T-helper 2 cell (primary cell): ENCODE results near the gene TMEM134.
A peak's percentile ranks its signal among the peaks of the same experiment; 100 is the strongest.
"Not testable (repeated sequence)": the region's sequence is repeated elsewhere in the genome, so short reads cannot be mapped to it uniquely, and the experiment has no call there.

Experiments
- DNase-seq, 5 experiments: peaks; one replicate each; pipeline versions ENCODE4 v3.0.0 to v3.0.0-alpha.2; 2012 to 2022
- total RNA-seq, 2 donors: gene quantifications; one replicate each; lab custom pipeline; 2026; lab: John Stamatoyannopoulos, UW

Gene TMEM134
- total RNA-seq = 13.1 to 22.0 reads per million in 2 donors

DNA sequence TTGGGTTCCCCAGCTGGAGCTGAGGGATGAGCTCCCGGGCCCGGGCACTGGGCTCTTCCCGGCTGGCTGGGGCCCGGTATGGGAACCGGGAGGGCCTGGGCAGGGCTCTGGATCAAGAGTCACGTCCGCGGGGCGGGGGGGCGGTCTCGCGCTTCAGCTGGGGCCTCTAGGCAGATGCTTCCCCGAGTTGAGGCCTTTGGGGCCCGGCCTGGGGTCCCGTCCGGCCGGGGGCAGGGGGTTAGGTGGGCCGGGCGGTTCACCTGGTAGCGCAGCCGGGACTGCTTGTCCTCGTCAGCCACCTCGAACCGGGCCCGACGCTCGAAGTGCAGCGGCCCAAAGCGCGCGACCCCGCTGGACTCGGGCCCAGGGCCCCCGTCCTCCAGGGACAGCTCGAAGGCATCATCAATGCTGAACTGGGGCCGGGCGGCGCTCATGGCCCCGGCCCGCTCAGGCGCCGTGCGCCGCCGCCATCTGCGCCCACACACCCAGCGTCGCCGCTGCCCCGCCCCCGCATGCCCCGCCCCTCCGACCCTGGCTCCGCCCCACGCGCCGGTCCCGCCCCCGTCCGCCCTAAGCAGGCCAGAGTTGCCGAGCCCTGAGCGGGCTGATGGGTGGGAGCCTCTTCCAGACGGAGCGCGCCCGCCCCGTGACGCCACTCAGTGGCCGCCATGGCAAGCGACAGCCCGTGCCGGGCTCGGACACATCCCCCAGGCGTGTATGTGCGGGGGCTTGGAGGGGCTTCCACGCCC, at the start of gene TMEM134:
Gene TMEM134, minus strand, starts transcription at position 493 of the 749 bp plus-strand sequence. Its CDS starts 59 bp downstream, at position 434.
- peak; percentile 82 to 94 (median 86) for DNase-seq

GRCh38 chr11:67517784-67518552, 48.9 kb upstream of the TMEM134 start:
- DNase-seq = no peak

DNA sequence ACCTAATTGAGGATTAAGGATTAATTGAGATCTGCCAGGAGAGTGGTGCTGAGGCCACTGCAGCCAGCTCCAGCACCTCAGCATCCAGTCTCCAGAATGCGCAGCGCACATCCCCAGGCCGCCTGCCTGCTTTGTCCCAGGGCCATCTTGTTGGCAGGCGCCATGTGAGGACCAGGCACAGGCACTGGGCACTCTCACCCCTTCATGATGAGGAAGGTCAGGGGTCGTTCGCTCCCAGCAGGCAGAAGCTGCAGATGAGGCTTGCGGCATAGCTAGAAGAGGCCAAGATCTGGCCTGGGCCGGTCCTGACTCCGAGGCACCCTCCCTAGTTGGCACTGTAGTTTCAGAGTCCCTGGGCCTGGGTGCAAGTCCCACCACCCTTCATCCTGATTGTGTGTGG, 47.8 kb upstream of the TMEM134 start:
- DNase-seq = no peak

DNA sequence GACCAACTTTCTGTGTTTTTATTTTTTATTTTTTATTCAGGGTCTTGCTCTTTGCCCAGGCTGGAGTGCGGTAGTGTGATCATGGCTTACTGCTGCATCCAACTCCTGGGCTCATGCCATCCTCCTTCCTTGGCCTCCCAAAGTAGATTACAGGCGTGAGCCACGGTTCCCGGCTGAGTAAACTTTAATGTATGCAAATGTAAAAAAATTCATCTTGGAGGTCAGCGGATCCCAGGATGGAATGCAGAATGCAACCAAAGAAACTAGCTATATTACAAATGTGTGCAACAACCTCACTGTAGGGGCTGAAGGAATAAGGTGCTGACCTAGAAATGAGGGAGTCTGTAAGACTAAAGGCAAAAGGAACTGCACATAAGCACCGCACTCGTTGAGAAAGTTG, 45.1 kb upstream of the TMEM134 start:
- DNase-seq = no peak

- DNase-seq = not testable (repeated sequence)
These were observed 42.5 kb upstream of the TMEM134 start for GRCh38 chr11:67511558-67511957.

DNA sequence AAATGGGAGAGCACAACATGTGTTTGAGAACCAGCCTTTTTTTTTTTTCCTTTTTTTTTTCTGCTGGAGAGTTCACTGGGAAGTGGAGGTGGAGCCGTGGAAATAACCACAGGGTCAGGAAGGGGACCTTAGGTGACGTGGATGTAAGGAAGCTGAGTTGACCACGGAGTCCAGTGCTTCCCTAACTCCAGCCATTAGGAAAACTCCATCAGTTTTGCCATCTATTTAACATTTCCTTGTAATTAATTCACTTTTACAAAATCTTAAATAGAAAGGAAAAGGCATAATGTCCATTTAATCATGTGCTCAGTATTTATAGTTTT, 40.9 kb upstream of the TMEM134 start:
- no peak for DNase-seq

DNA sequence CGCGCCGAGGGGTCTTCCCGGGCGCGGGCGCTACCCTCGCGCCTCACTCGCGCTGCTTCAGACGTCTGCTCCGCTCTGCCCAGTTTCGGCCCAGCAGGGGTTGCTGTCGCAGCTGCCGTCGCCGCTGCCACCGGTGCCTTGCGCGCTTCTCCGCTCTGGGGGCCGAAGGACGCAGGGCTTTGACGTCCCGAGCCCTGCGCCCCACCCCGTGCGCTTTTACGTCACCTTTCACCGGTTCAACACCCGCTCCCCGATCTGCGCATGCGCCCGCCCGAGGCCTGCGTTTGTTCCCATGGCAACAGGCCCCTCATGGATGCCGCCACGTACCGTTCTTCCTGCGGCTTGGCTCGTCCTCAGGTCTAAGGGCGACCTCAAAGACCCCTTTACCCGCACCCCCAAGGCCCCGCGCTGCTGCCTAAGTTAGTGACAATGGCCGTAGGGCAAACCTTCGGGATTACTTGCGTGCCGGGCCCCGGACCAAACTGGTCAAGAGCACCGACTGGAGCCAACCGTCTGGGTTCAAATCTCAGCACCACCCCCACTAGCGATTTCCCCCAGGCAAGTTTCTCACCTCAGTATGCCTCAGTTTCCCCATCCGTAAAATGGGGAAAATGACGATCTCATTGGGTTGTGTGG, 39.6 kb upstream of the TMEM134 start:
- peak; percentile 97 to 99 (median 98) for DNase-seq

GRCh38 chr11:67507864-67508485, 38.9 kb upstream of the TMEM134 start, which contains the start of gene CDK2AP2:
CDK2AP2 (minus strand) TSS chr11:67508162; CDS start chr11:67508082, 80 bp downstream.
- DNase-seq = peak; percentile 93 to 100 (median 97)

GRCh38 chr11:67507242-67507863, 38.3 kb upstream of the TMEM134 start:
- no peak for DNase-seq

DNA sequence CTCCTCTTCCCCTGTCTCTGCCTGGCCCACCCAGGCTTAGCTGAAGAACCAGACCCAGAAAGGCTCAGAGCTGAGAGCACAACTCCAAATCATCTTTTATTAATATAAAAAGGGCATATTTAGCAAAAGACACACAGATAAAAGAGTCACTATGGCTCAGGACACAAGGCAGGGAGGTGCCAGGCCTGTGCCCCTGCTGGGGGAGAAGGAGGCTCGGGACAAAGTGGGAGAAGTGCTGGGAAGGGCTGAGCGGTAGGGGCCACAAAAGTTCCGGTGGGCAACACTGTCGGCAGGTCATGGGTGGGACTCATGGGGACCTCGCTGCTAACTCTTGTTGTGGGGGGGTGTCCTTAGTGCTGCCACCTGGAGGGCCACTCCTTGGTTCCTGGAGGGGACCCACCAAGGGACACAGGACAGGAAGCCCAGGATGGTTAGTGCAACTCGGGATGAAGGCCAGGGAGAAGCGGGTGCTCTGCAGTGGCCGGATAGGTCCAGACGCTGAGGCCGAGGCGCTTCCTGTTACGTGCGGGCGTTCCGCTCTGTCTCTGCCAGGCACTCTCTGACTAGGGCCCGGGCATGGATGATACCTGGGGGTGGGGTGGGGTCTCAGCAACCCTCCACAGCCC, 37.5 kb upstream of the TMEM134 start:
- no peak for DNase-seq

DNA sequence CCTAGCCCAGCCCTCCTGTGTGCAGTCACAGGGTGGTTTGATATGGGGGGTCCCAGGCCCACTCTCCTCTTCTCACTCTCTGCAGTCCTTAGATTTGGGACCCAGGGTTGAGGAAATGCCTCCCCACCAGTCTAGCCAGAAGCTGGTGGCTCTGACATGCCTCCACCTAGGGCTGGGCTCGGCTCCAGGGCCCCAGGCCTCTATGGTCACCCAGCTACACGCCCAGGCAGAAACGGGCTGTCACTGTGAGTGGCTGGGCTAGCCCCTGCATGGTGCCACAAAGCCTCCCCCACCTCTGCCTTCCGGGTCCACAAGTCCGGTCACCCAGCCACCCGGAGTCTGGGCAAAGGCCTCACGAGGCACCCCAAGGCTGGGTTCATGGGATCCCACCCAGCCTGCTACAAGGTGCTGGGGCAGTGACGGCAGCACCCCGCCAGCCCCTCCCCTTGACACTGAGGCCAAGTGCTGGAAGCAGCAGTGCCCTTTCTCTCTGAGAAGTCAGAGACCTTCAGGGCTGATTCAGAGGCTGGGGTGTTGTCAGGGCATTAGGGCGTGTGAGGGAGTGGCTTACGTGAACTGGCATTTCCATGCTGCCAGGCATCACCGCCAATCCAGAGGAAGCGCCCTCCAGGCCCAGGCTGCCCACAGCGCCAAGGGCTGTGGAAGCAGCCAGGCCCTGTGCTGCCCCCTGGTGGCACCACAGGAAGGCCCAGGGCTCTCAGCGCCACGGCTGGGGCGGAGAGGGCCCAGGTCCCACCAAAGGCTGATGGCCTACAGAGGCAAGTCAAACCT, 36.8 kb upstream of the TMEM134 start:
- DNase-seq = peak; percentile 82 to 96 (median 88)

- DNase-seq = peak; percentile 56 to 79 (median 63)
These were observed 36.0 kb upstream of the TMEM134 start, which contains the start of gene PITPNM1 for GRCh38 chr11:67504950-67505581. PITPNM1 (minus strand) TSS chr11:67505363; CDS start chr11:67504180, 1,183 bp downstream.

DNA sequence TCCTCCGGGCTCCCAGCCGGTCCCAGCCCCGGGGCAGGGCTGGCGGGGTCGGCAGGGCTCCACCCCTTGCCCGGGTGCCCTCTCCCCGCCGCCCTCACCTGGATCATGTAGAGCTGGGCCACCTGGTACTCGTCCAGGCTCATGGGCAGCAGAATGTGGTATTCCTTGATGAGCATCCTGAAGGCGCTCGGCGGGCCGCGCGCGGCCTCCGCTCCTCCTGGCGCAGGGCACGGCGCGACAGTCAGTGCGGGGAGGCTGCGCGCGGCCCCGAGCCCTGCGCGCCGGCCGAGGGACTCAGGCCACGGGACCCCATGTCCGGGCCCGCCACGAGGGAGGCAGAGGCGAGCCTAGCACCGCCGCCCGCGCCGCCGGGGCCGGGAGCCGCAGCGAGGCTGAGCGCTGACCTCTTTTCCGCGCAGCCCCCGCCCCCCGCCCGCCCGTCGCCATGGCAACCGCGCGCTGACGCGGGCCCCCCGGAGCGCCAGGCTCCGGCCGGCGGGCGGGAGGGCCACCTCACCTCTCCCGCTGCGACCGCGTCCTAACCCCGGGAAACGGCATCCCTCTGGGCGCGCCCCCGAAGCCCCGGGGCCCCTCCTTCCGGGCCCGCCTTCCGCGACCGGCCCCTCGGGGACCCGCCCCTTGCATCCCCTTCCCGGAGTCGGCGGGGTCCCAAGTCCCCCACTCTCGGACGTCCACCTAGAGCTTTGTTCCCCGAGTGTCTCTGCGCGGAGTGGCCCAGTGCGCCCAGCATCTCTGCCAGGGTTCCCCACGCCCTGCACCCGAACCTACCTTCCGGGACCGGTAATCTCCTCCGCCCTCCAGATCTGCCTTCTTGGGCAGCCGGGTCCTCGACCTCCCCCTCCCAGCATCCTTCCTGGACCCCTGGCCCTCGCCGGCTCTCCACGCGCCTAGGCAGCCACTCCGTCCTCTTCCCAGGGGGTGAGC, 35.2 kb upstream of the TMEM134 start:
- DNase-seq = peak in 3 of 5 experiments; percentile 33 to 44 (median 34)

GRCh38 chr11:67503119-67504004, 34.3 kb upstream of the TMEM134 start:
- DNase-seq = no peak

GRCh38 chr11:67502328-67502979, 33.4 kb upstream of the TMEM134 start:
- no peak for DNase-seq

GRCh38 chr11:67501854-67502253, 32.8 kb upstream of the TMEM134 start:
- no peak for DNase-seq
